IPS DF 4.7 (cell line): ENCODE data around the gene RBMS1.
"Not testable (repeated sequence)": the region's sequence is repeated elsewhere in the genome, so short reads cannot be mapped to it uniquely, and the experiment has no call there.

Experiments
- DNase-seq: peaks from one replicate; pipeline ENCODE4 v3.0.0-alpha.2; 2013; ENCODE audit warnings: low spot score; ENCODE audit errors: extremely low read depth

The RBMS1 gene

DNA sequence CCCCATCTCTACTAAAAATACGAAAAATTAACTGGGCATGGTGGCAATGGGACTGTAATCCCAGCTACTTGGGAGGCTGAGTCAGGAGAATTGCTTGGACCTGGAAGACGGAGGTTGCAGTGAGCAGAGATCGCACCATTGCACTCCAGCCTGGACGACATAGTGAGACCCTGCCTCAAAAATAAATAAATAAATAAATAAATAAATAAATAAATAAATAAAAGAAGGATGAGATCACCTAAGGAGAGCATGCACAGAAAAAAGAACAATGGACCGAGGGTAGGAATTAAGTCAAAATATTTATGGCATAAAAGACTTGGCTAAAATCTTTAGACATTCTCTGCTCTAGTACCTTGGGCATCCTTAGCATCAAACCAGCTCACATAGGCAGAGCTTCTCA, 8.9 kb upstream of the RBMS1 start:
- no peak for DNase-seq

- no peak for DNase-seq
These were observed 7.8 kb upstream of the RBMS1 start for GRCh38 chr2:160501370-160501769.

DNA sequence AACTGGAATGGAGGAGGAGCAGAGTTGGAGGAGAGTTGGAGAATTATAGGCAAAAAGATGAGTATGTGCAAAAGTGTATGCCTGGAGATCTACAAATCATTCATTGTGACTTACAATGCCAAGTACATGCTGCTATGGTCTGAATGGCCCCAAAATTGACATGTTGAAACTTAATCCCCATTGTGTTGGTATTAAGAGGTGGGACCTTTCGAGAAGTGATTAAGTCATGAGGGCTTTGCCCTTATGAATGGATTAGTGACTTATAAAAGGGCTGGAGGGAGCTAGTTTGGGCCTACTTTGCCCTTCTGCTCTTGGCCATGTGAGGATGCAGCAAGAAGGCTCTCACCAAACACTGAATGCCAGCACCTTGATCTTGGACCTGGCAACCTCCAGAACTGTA, 6.3 kb upstream of the RBMS1 start:
- no peak for DNase-seq

DNA sequence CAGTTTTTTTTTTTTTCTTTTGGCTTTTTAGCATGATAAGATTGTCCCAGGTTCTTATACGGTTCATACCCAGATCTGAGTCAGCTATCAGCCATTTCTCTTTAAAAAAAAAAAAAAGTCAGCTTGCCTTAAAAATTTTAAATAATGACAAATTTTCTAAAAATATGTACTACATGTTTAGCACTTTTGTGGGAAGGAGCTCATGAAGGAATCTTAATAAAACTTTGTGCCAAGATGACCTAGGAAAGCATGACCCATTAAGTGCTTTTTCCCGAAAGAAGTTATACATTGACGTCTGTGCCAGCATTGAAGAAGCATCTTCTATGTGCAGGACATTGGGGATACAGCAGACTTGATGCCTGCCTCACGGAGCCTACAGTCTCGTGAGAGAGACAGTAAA, 4.5 kb upstream of the RBMS1 start:
- DNase-seq = no peak

- no peak for DNase-seq
These were observed 616 bp upstream of the RBMS1 start for GRCh38 chr2:160494201-160494644.

DNA sequence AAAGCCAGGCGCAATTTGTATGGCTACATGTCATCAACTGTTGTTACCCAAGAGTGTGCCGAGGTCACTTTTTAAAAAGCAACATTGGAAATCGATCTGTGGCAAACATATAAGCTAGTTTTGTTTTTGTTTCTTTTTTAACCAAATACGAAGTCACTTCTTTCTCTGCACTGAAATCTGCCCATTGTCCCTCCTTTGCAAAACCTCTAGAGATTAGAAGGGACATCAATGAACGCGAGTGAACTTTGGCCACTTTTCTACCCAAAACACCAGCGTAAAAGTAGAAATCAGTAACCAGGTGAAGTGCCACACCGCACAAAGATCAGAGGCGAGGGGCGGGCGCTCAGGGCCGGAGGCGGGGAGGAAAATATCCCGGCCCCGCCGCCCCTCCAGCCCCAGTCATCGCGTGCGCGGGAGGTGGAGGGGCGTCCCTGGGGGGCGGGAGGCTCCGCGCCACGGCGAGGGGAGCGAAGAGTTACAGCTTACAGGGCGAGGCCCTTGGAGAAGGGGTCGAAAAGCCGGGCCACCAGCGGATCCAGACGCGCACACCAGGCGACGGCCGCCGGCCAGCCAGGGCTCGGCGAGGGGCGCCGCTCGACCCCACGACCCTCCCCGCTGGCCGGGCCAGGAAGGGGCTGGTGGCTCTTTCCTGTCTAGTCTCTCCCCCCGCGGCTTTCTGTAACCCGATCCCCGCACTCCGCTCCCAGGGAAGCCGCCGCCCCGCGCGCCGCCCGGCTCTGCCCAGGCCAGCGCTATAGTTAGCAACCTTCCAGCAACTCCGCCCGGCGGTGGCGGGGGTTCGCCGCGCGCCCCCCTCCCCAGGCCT, 993 bp downstream of the RBMS1 start:
- DNase-seq = no peak

GRCh38 chr2:160491911-160492371, 1.7 kb downstream of the RBMS1 start:
- DNase-seq = no peak

DNA sequence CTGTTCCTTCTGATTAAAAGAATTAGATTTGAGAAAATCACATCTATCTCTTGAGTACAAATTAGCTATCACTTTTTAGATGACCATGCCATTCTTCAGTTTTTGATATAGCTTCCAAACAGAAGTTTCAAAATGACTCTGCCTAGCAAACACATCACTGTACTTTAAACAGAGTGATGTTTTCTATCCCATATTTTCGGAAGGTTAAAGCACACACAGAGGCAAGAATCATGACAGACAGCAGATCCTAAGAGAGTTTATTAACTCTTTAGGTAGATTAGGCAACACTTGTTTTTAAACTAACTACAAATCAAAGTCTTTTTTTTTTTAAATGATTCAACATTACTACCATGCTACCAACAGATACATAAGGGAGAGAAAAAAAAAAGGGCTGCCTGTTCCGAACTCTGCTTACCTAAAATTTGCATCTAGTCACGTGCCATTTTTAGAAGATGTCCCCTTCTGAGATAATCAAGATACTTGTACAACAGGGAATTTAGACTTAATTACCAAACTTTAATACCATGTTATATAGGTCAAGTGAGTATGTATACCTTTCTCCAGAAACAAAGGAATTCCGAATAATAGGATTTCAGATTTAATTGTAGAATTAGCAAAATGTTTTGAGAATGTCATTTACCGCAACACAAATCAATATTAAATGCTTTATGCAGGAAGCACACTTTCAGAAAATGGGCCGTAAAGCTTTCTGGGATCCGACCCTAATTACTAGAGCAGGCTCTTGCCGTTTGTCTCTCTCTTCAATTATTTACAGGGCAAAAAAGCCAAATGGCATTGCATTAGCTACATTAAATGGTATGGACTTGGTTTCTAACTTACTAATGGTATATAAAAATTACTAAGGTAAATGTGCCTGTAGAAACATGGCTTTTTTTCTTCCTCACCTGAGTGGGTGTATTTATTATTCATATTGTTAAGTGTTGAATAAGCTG, 2.6 kb downstream of the RBMS1 start:
- DNase-seq = no peak

DNA sequence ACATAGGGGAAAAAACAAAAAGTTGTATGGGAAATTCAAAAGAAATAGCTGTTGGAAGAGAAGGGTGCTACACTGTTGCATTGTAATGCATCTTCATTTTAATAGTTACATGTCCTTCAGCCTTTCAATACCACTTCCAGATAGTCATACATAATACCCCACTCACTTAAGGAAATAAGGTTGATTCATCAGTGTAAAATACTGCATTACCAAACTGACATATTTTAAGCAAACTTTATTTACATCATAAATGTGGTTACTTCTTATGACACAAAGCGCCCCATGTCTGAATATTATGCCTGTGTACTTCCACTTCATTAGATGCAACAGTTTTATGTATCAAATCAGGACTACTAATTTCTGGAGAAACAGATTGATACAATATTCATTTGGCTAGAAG, 4.5 kb downstream of the RBMS1 start:
- no peak for DNase-seq

- DNase-seq = not testable (repeated sequence)
These were observed 5.3 kb downstream of the RBMS1 start for GRCh38 chr2:160488289-160488688.

DNA sequence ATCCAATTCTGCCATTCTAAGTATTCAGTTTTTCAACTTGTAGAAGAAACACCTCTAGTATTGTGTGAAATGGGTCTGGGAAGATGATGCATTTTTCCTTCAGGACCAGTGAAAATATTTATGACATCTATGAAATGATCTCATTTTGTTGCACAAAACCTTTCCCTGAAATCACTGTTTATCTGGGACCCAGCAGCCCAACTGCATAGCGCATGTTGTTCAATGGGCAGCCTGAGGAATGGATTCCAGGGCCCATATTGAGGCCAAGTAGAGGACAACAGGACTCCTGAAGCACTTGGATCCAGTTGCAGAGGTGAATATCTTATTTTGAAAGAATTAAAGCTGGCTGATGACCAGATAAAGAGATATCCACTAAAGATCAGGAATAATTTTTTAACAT, 7.3 kb downstream of the RBMS1 start:
- DNase-seq = no peak

- no peak for DNase-seq
These were observed 8.6 kb downstream of the RBMS1 start for GRCh38 chr2:160484859-160485520.

- DNase-seq = no peak
These were observed 10.9 kb downstream of the RBMS1 start for GRCh38 chr2:160482673-160483072.

DNA sequence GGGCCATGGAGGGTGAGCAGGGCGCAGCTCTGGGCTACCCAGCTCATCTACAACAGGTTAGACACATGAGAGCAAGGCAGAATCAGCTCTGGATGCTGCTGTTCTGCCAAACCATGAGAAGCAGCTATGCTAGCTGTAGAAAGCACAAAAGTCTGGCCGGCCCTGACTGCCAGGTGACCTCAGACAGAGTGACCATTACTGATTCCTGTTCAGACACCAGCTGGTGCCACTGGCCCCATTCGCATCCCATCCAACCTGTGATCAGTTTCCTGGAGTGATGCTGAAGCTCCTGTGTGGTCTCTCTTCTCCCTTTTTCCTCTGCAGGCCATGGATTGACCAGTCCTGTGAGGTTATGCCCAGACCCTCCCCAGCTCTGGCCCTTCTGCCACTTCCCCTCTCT, 14.3 kb downstream of the RBMS1 start:
- no peak for DNase-seq

DNA sequence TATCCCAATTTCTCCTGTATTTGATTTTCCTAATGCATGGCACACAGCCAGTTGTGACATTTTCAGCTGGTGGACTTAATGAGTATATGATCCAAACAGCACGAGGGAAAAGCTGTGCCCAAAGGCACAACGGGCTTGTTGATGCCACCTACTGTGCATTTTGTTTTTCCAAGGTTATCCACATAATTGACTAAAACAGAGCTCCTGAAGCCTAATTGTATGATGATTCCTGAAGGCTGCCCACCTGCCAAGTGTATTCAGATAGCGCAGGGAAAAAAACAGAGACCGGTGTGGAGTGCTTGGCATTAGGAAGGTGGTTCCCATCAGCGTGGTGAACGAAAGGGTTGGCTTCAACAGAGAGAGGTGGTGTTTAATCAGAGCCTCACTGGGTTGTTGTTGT, 14.9 kb downstream of the RBMS1 start:
- DNase-seq = no peak

DNA sequence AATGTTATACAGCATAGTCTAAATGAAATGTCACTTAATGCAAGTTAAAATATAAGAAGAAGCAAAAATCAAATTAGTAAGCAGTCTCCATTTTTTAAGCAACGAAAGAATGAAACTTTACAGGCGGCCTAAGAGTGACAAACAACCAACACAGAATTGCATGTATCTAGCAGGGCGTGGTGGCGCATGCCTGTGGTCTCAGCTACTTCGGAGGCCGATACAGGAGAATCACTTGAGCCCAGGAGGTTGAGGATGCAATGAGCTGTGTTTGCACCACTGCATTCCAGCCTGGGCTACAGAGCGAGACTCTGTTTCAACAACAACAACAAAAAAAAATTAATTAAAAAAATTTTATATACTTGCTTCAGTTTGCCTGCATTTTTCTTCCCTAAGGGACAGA, 16.6 kb downstream of the RBMS1 start:
- no peak for DNase-seq

GRCh38 chr2:160474891-160475787, 18.5 kb downstream of the RBMS1 start:
- DNase-seq = no peak

DNA sequence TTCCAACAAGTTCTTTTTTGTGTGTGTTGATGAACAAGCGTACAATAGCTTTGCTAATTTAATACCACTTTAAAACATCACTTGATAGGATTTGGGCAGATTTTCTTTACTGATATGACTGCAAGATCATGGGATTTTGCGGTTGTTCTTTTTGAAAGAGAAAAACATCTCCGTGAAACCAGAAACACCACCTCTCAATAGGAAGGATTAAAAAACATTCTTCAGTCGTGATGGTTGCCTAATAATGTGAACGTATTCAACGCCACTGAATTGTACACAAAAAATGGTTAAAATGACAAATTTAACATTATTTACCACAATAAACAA, 19.3 kb downstream of the RBMS1 start:
- no peak for DNase-seq

DNA sequence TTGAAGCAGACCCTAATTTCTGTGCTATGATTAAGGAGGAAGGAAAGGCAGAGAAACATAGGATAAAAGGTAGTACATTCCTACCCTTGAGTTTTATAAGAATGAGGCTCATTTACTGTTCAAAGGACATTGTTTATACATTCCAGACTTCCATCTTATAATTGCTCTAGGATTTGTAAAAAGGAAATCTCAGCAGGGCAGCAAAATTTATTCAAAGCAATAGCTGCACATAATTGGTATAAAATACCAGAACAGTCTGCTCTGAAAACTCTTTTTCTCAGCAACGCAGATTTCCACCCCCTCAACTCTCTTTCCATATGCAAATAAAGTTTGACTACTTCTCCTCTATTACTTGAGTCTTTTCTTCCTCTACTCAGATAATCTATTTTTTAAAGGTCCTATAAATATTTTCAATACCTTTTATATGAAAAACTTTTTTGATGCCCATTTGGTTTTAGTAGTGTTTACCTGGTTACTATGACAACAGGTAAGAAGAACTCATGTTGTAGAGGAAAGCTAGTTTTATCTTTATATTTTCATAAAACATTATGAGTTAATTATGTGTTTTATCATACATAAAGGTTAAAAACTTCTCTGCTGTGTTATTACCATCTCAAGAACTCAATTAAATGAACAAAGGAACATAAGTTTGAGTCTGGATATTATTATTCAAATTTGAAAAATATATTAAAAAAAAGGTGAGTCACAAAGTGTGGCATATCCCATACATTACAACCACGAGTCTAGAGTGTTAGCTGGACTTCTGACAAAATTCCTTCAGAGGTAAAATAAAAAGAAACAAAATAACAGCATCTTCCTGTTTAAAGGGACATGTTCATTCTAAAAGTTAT, 19.9 kb downstream of the RBMS1 start:
- DNase-seq = no peak

DNA sequence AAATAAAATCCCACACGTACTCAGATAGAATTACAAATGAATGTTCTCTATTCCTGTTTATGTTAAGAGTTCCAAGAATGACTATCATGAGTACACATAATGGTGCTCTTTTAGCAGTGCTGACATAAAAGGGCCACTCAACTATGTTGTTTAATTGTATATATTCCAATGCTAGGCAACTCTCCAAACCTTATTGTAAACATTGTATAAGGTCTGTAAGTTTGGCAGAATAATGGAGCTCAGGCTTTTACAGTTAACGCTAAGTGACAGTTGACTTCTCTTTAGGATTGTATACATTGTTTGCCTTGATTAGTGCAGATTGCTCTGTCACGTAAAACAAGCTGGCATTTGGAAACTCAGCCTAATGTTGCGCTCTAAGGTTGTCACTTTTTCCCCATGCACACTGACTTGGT, 20.8 kb downstream of the RBMS1 start:
- no peak for DNase-seq
